Retinal pigment epithelial cell (primary cell): ENCODE results near the gene SLC8A1.

ENCODE experiments used
- DNase-seq: peaks from one replicate; pipeline ENCODE4 v3.0.0-alpha.2; 2010; ENCODE audit warnings: low read depth
- H3K4me3 ChIP-seq: 2 replicates; pipeline ENCODE4 v1.5.1; 2011; ENCODE audit warnings: mild to moderate bottlenecking, low read length, control low read depth, moderate library complexity
- CTCF ChIP-seq: conservative IDR thresholded peaks from 2 replicates; pipeline ENCODE4 v1.5.1; 2011; ENCODE audit warnings: low read depth, low read length, control low read depth, inconsistent platforms

The SLC8A1 gene

GRCh38 chr2:40047406-40047805 is 404.5 kb downstream of the SLC8A1 start:
- TF ChIP-seq CTCF = no peak
- H3K4me3 ChIP-seq = no peak overlapping the region
- DNase-seq = no peak
